ENCODE results near the gene UTS2B.

The UTS2B gene

GRCh38 chr3:191269289-191270085 lies 60.8 kb downstream of the UTS2B start:
- no peak for DNase-seq

- DNase-seq = no peak
Measured at GRCh38 chr3:191268737-191269136, 61.6 kb downstream of the UTS2B start.

GRCh38 chr3:191263850-191264249 lies 66.5 kb downstream of the UTS2B start:
- no peak for DNase-seq

- DNase-seq = no peak
Measured at GRCh38 chr3:191263365-191263764, 67.0 kb downstream of the UTS2B start.

- DNase-seq = no peak
Measured at GRCh38 chr3:191262650-191263049, 67.7 kb downstream of the UTS2B start.

GRCh38 chr3:191261304-191261638 lies 69.1 kb downstream of the UTS2B start:
- no peak for DNase-seq

- DNase-seq = no peak
Measured at GRCh38 chr3:191260431-191261303, 69.7 kb downstream of the UTS2B start.

GRCh38 chr3:191259486-191259885 lies 70.8 kb downstream of the UTS2B start:
- DNase-seq = no peak

GRCh38 chr3:191257286-191257685 lies 73.0 kb downstream of the UTS2B start:
- DNase-seq = no peak

- no peak for DNase-seq
Measured at GRCh38 chr3:191256405-191256804, 73.9 kb downstream of the UTS2B start.

GRCh38 chr3:191255156-191255555 lies 75.2 kb downstream of the UTS2B start:
- no peak for DNase-seq

- DNase-seq = no peak
Measured at GRCh38 chr3:191254098-191254873, 76.0 kb downstream of the UTS2B start.

- DNase-seq = no peak
Measured at GRCh38 chr3:191253089-191253799, 77.1 kb downstream of the UTS2B start.

GRCh38 chr3:191246630-191247029 lies 83.7 kb downstream of the UTS2B start:
- no peak for DNase-seq

- peak; percentile 46 for DNase-seq
Measured at GRCh38 chr3:191246034-191246433, 84.3 kb downstream of the UTS2B start.

- peak; percentile 17 for DNase-seq
Measured at GRCh38 chr3:191244242-191244867, 86.0 kb downstream of the UTS2B start.

- DNase-seq = no peak
Measured at GRCh38 chr3:191240486-191240885, 89.8 kb downstream of the UTS2B start.

GRCh38 chr3:191239407-191240031 lies 90.8 kb downstream of the UTS2B start:
- DNase-seq = no peak

- DNase-seq = no peak
Measured at GRCh38 chr3:191238321-191238817, 92.0 kb downstream of the UTS2B start.

GRCh38 chr3:191237047-191237882 lies 93.1 kb downstream of the UTS2B start:
- no peak for DNase-seq

- no peak for DNase-seq
Measured at GRCh38 chr3:191236646-191237045, 93.7 kb downstream of the UTS2B start.
